HCT116 (cell line): Measurements from ENCODE around the gene AK2.
"Not testable (repeated sequence)": the region's sequence is repeated elsewhere in the genome, so short reads cannot be mapped to it uniquely, and the experiment has no call there.

Experiments used
- EZH2 ChIP-seq: fragments of 200-600 bp; sonication (generic); IDR thresholded peaks from 2 replicates; pipeline ENCODE4 v1.6.1; 2017; ENCODE audit warnings: antibody characterized with exemption, mixed run types
- POLR2A ChIP-seq: IDR thresholded peaks from 2 replicates; pipeline ENCODE4 v1.7.0; 2011; ENCODE audit warnings: borderline replicate concordance; ENCODE audit not compliant: insufficient read depth, insufficient read length; ENCODE audit errors: extremely low read depth
- SIN3A ChIP-seq: IDR thresholded peaks from 2 replicates; pipeline ENCODE4 v1.6.1; 2012; ENCODE audit warnings: low read depth
- ZNF274 ChIP-seq: fragments of 200-500 bp; sonication (Bioruptor generic); IDR thresholded peaks from 2 replicates; pipeline ENCODE4 v1.6.1; 2014; ENCODE audit warnings: mild to moderate bottlenecking, low read depth, low read length, inconsistent platforms
- TF ChIP-seq, protein P1 (sequence below), 3 experiments: fragments of 200-600 bp in 1 of 3; sonication (generic) in 1 of 3; IDR thresholded peaks in 2 of 3; conservative IDR thresholded peaks in 1 of 3; 2 replicates each; pipeline ENCODE4 v1.5.1; 2012 to 2017; ENCODE audit warnings: low read depth in 2 of 3, low read length in 2 of 3, antibody characterized with exemption in 1 of 3, borderline replicate concordance in 1 of 3, control low read depth in 1 of 3, mild to moderate bottlenecking in 1 of 3, mixed read lengths in 1 of 3, mixed run types in 1 of 3, moderate library complexity in 1 of 3; ENCODE audit not compliant: insufficient read depth in 1 of 3

GRCh38 chr1:33064284-33064683 is 27.6 kb upstream of the AK2 start:
- TF ChIP-seq SIN3A, EZH2, ZNF274, POLR2A: not testable (repeated sequence)
- TF ChIP-seq, protein P1, sequence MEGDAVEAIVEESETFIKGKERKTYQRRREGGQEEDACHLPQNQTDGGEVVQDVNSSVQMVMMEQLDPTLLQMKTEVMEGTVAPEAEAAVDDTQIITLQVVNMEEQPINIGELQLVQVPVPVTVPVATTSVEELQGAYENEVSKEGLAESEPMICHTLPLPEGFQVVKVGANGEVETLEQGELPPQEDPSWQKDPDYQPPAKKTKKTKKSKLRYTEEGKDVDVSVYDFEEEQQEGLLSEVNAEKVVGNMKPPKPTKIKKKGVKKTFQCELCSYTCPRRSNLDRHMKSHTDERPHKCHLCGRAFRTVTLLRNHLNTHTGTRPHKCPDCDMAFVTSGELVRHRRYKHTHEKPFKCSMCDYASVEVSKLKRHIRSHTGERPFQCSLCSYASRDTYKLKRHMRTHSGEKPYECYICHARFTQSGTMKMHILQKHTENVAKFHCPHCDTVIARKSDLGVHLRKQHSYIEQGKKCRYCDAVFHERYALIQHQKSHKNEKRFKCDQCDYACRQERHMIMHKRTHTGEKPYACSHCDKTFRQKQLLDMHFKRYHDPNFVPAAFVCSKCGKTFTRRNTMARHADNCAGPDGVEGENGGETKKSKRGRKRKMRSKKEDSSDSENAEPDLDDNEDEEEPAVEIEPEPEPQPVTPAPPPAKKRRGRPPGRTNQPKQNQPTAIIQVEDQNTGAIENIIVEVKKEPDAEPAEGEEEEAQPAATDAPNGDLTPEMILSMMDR (IDR thresholded peaks at IDR 0.05 in 2 of 3, conservative IDR thresholded peaks at IDR 0.05 in 1 of 3; ENCODE audit: borderline replicate concordance in 1 of 3, insufficient read depth in 1 of 3, low read depth in 2 of 3, low read length in 2 of 3): not testable (repeated sequence)
